GM12878 (cell line): ENCODE data around the gene HOXC9. TPM values are rescaled to one million over a fixed set of nuclear protein-coding genes. Genes with fewer than 3 reads are reported as not detected.

Experiments
- ATAC-seq: fragments of 200-7000 bp; cut with Tn5 transposase; 3 replicates; pipeline ENCODE4 v1.9.1; 2020; ENCODE audit warnings: mild to moderate bottlenecking, moderate library complexity
- BruUV-seq: library from RNA; stranded (reverse); fragments of 400-500 nt; replicated peaks from 2 replicates; lab custom pipeline; 2021; lab: Mats Ljungman, UMichigan
- CTCF ChIA-PET: fragments of 300-600 bp; sonication (Branson Sonifier 250); formaldehyde crosslinking; extraction: SDS; loops from one replicate; lab custom pipeline; 2021; ENCODE audit warnings: inconsistent platforms; lab: Yijun Ruan, JAX
- POLR2A ChIA-PET: fragments of 350-600 bp; formaldehyde crosslinking; extraction: SDS; loops from one replicate; lab custom pipeline; 2021; ENCODE audit warnings: inconsistent platforms; lab: Charles Lee
- RAD21 ChIA-PET: fragments of 300-600 bp; sonication (Branson Sonifier 250); formaldehyde crosslinking; loops from one replicate; lab custom pipeline; 2023; ENCODE audit warnings: antibody characterized with exemption; ENCODE audit not compliant: unreplicated experiment; lab: Charles Lee
- SMC1A ChIA-PET: fragments of 300-600 bp; sonication (Branson Sonifier 250); formaldehyde crosslinking; loops from one replicate; lab custom pipeline; 2023; ENCODE audit not compliant: unreplicated experiment, uncharacterized antibody; lab: Charles Lee
- DNase-seq: peaks from one replicate; pipeline ENCODE4 v3.0.0-alpha.2; 2011; ENCODE audit warnings: low read depth, low spot score
- FAIRE-seq: peaks from 3 replicates; lab custom pipeline; 2011; peaks lifted over from hg19 to GRCh38; lab: Jason Lieb, UNC
- H2AFZ ChIP-seq: 2 replicates; pipeline ENCODE4 v1.6.0; 2011; ENCODE audit warnings: low read depth, low read length, control low read depth; ENCODE audit not compliant: control insufficient read depth
- H3K27ac ChIP-seq: 2 replicates; pipeline ENCODE4 v1.5.1; 2011; ENCODE audit warnings: control low read depth; ENCODE audit not compliant: control insufficient read depth, insufficient read depth
- H3K27me3 ChIP-seq, 2 experiments: replicated peaks in 1 of 2; 2 replicates each; pipeline versions ENCODE4 v1.6.0 to v1.6.1; 2011; ENCODE audit warnings: low read length in 1 of 2; ENCODE audit not compliant: control insufficient read depth in 2 of 2, insufficient read depth in 2 of 2
- H3K36me3 ChIP-seq, 2 experiments: 2 replicates each; pipeline ENCODE4 v1.5.1; 2011; ENCODE audit warnings: low read length in 1 of 2; ENCODE audit not compliant: control insufficient read depth in 2 of 2, insufficient read depth in 2 of 2
- H3K4me1 ChIP-seq: 2 replicates; pipeline ENCODE4 v1.6.1; 2011; ENCODE audit warnings: mild to moderate bottlenecking, low read length, moderate library complexity, mixed read lengths; ENCODE audit not compliant: control insufficient read depth, insufficient read depth
- H3K4me2 ChIP-seq: 2 replicates; pipeline ENCODE4 v1.6.0; 2011; ENCODE audit warnings: control low read depth; ENCODE audit not compliant: control insufficient read depth, insufficient read depth
- H3K4me3 ChIP-seq: fragments of 200-600 bp; sonication (generic); 2 replicates; pipeline ENCODE4 v1.5.1; 2016
- H3K79me2 ChIP-seq: 2 replicates; pipeline ENCODE4 v1.6.0; 2011; ENCODE audit warnings: low read length; ENCODE audit not compliant: control insufficient read depth, insufficient read depth
- H3K9ac ChIP-seq: 2 replicates; pipeline ENCODE4 v1.8.0; 2011; ENCODE audit warnings: low read length, control low read depth, mixed read lengths; ENCODE audit not compliant: control insufficient read depth, insufficient read depth
- H3K9me3 ChIP-seq: replicated peaks from 3 replicates; pipeline ENCODE4 v1.5.1; 2011; ENCODE audit warnings: mild to moderate bottlenecking, low read length; ENCODE audit not compliant: control insufficient read depth, insufficient read depth
- H4K20me1 ChIP-seq: 2 replicates; pipeline ENCODE4 v1.6.0; 2011; ENCODE audit not compliant: control insufficient read depth, insufficient read depth
- ATF7 ChIP-seq: fragments of 450-650 bp; IDR thresholded peaks from 2 replicates; pipeline ENCODE4 v1.6.1; 2016; ENCODE audit warnings: low read depth, mild to moderate bottlenecking
- CBX5 ChIP-seq: sonication (generic); IDR thresholded peaks from 2 replicates; pipeline ENCODE4 v1.6.1; 2016; ENCODE audit warnings: low read depth, moderate library complexity, mild to moderate bottlenecking, inconsistent platforms
- CREB1 ChIP-seq: IDR thresholded peaks from 2 replicates; pipeline ENCODE4 v1.6.1; 2012; ENCODE audit warnings: low read depth, mild to moderate bottlenecking, inconsistent platforms
- EP300 ChIP-seq, 2 experiments: fragments of 150-350 bp in 1 of 2; IDR thresholded peaks; 2 replicates each; pipeline ENCODE4 v1.6.1; 2011 to 2012; ENCODE audit warnings: low read depth in 2 of 2, low read length in 2 of 2, borderline replicate concordance in 1 of 2, improper control_type of control experiment in 1 of 2, inconsistent platforms in 1 of 2; ENCODE audit not compliant: control insufficient read depth in 1 of 2
- GATAD2B ChIP-seq: fragments of 450-650 bp; conservative IDR thresholded peaks from 2 replicates; pipeline ENCODE4 v1.6.1; 2017; ENCODE audit warnings: low read depth, mild to moderate bottlenecking, moderate library complexity
- IKZF1 ChIP-seq: fragments of 450-650 bp; conservative IDR thresholded peaks from 2 replicates; pipeline ENCODE4 v1.6.1; 2017; ENCODE audit warnings: antibody characterized with exemption, mild to moderate bottlenecking
- KAT2A ChIP-seq: conservative IDR thresholded peaks from 2 replicates; pipeline ENCODE4 v1.6.1; 2011; ENCODE audit warnings: low read depth, low read length; ENCODE audit not compliant: control insufficient read depth
- SREBF1 ChIP-seq: IDR thresholded peaks from 2 replicates; pipeline ENCODE4 v1.6.1; 2012; ENCODE audit warnings: mild to moderate bottlenecking, low read length
- SUZ12 ChIP-seq: fragments of 200-600 bp; sonication (generic); IDR thresholded peaks from one replicate; pipeline ENCODE4 v1.6.1; 2018; ENCODE audit warnings: antibody characterized with exemption, mild to moderate bottlenecking; ENCODE audit not compliant: unreplicated experiment
- ZNF207 ChIP-seq: fragments of 450-650 bp; IDR thresholded peaks from 2 replicates; pipeline ENCODE4 v1.6.1; 2014; ENCODE audit warnings: antibody characterized with exemption, mild to moderate bottlenecking, borderline replicate concordance
- WGBS: methylation state at CpG from one replicate; pipeline ENCODE4 v1.1.6; 2016; ENCODE audit warnings: low lambda C conversion rate; ENCODE audit not compliant: insufficient replicate concordance, insufficient coverage; ENCODE audit errors: missing lambda C conversion rate; 5-methylcytosine and 5-hydroxymethylcytosine counted together
- in situ Hi-C: fragments of 300-500 bp; cut with MboI; formaldehyde crosslinking; loops from 9 replicates; pipeline ENCODE4 v1.14.3; 2018; ENCODE audit warnings: mixed read lengths
- intact Hi-C: fragments of 100-400 bp; cut with micrococcal nuclease; formaldehyde crosslinking; loops from one replicate; pipeline ENCODE4 v1.14.2; 2022; ENCODE audit not compliant: unreplicated experiment
- polyA plus RNA-seq, 11 experiments: library from polyadenylated mRNA; depleted of rRNA in 4 of 11; unstranded in 6 of 11; stranded (reverse) in 5 of 11; fragments of >200 nt; fragmentation: Nextera tagmentation in 4 of 11; fragmentation: Illumina TruSeq in 1 of 11; extraction: Ambion mirVana in 4 of 11; extraction: Trizol in 1 of 11; gene quantifications; 1 replicate in 1 of 11; 2 replicates in 10 of 11; pipeline versions ENCODE4 v1.2.1 to v1.2.3, GENCODE V29; 2011 to 2016; ENCODE audit warnings: inconsistent platforms in 2 of 11, missing spikeins in 2 of 11, low read depth in 1 of 11
- total RNA-seq, 4 experiments: library from RNA; depleted of rRNA in 3 of 4; stranded (reverse); fragments of >200 nt in 3 of 4; fragmentation: Illumina TruSeq in 1 of 4; extraction: Trizol in 1 of 4; gene quantifications; 2 replicates each; pipeline versions ENCODE4 v1.2.1 to v1.2.3, GENCODE V29; 2013 to 2021
- TF ChIP-seq, protein P1 (sequence below): IDR thresholded peaks from 2 replicates; pipeline ENCODE4 v1.6.1; 2012; ENCODE audit warnings: mild to moderate bottlenecking, low read depth, low read length
- TF ChIP-seq, protein P2 (sequence below): fragments of 450-650 bp; IDR thresholded peaks from 2 replicates; pipeline ENCODE4 v1.6.1; 2014; ENCODE audit warnings: mild to moderate bottlenecking
- TF ChIP-seq, protein P3 (sequence below): fragments of 450-650 bp; IDR thresholded peaks from 2 replicates; pipeline ENCODE4 v1.6.1; 2017; ENCODE audit warnings: mild to moderate bottlenecking, moderate library complexity

Gene HOXC9
- total and polyA plus RNA-seq, 10 of the 15 experiments (the other 5 are each of a cell fraction or from before 2014, with no cell fraction given), result not detected

DNA sequence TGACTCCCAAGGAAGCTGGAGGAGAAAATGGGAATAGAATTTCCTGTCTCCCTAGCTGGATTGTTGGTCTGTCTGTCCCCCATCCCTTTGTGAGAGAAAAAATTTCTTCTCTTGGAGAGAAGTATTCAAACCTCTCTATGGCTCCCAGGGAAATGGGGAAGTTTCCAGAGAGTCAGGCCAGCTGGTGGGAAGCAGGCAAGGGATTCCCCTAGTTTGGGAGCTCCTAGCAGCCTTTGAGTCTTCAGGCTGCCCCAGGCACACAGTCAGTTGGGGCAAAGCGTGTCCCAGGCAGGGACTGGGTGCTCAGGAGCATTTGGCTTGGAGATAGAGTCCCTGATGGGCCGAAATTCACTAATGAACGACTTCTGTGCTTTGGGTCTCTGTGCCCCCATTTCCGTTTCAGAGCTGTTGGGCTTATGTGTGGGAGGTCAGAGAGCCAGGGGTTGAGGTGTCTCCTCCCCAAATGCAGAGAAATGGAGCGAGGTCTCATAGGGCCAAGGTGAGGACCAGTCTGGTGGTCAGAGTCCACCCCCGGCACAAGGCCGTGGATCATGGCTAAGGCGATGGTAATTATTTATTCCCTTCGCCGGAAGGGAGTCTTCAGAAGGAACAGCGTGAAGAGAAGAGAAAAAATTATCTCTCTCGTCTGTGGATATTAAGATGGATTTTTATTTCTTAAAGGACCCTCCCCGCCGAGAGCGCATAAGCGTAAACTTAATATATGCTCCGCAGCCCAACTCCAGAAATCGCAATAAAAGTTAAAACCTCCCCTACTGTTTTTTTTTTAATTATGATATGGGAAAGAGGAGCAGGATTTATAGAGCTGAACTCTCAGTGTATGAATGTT is 6.6 kb upstream of the HOXC9 start:
- WGBS, result 45% methylated on average over 18 of the region's 18 CpGs
- POLR2A ChIA-PET, result no interaction called here
- CTCF ChIA-PET, result interaction anchor here (1.5 to 1.6 kb wide), 2 partner anchors 12 to 215 kb away, joined by 3 to 4 read pairs; no protein-coding TSS in a partner anchor
- Histone ChIP-seq H3K4me1 (peaks cover 14% of the 10 kb centered on the region), H3K79me2 (no peaks in the 10 kb centered on the region), H3K9ac (no peak overlapping the region), H2AFZ (no peak overlapping the region), H3K9me3 (no peaks in the 10 kb centered on the region), H3K4me3 (no peak overlapping the region), H3K36me3 (no peaks in the 10 kb centered on the region), H3K4me2 (no peak overlapping the region), H3K27me3 (peaks cover 28 to 53% of the 10 kb centered on the region in 2 experiments), H3K27ac (no peak overlapping the region), H4K20me1 (peaks cover 3% of the 10 kb centered on the region; the same call in 1 of the 2 replicates)
- FAIRE-seq (no peak), ATAC-seq (no peak), DNase-seq (no peak)
- no TSS peak for BruUV-seq
- in situ Hi-C loops (no loop called here), intact Hi-C loops (no loop called here)
- SMC1A ChIA-PET, result interaction anchor here (1.0 to 1.2 kb wide), 3 partner anchors 10 to 229 kb away, joined by 3 to 4 read pairs (median 3); no protein-coding TSS in a partner anchor
- RAD21 ChIA-PET, result interaction anchor here (1.1 kb wide), 1 partner anchor 213 kb away, joined by 3 read pairs; no protein-coding TSS in a partner anchor
- TF ChIP-seq ZNF207, result no peak
- no peak for TF ChIP-seq EP300 (IDR thresholded peaks at IDR 0.05; ENCODE audit: borderline replicate concordance in 1 of 2, control insufficient read depth in 1 of 2, low read depth in 2 of 2, low read length in 2 of 2)
- TF ChIP-seq, protein P1, sequence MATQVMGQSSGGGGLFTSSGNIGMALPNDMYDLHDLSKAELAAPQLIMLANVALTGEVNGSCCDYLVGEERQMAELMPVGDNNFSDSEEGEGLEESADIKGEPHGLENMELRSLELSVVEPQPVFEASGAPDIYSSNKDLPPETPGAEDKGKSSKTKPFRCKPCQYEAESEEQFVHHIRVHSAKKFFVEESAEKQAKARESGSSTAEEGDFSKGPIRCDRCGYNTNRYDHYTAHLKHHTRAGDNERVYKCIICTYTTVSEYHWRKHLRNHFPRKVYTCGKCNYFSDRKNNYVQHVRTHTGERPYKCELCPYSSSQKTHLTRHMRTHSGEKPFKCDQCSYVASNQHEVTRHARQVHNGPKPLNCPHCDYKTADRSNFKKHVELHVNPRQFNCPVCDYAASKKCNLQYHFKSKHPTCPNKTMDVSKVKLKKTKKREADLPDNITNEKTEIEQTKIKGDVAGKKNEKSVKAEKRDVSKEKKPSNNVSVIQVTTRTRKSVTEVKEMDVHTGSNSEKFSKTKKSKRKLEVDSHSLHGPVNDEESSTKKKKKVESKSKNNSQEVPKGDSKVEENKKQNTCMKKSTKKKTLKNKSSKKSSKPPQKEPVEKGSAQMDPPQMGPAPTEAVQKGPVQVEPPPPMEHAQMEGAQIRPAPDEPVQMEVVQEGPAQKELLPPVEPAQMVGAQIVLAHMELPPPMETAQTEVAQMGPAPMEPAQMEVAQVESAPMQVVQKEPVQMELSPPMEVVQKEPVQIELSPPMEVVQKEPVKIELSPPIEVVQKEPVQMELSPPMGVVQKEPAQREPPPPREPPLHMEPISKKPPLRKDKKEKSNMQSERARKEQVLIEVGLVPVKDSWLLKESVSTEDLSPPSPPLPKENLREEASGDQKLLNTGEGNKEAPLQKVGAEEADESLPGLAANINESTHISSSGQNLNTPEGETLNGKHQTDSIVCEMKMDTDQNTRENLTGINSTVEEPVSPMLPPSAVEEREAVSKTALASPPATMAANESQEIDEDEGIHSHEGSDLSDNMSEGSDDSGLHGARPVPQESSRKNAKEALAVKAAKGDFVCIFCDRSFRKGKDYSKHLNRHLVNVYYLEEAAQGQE, result no peak
- no peak for TF ChIP-seq CBX5
- TF ChIP-seq, protein P2, sequence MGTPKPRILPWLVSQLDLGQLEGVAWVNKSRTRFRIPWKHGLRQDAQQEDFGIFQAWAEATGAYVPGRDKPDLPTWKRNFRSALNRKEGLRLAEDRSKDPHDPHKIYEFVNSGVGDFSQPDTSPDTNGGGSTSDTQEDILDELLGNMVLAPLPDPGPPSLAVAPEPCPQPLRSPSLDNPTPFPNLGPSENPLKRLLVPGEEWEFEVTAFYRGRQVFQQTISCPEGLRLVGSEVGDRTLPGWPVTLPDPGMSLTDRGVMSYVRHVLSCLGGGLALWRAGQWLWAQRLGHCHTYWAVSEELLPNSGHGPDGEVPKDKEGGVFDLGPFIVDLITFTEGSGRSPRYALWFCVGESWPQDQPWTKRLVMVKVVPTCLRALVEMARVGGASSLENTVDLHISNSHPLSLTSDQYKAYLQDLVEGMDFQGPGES, result no peak
- TF ChIP-seq SREBF1, result no peak
- TF ChIP-seq, protein P3, sequence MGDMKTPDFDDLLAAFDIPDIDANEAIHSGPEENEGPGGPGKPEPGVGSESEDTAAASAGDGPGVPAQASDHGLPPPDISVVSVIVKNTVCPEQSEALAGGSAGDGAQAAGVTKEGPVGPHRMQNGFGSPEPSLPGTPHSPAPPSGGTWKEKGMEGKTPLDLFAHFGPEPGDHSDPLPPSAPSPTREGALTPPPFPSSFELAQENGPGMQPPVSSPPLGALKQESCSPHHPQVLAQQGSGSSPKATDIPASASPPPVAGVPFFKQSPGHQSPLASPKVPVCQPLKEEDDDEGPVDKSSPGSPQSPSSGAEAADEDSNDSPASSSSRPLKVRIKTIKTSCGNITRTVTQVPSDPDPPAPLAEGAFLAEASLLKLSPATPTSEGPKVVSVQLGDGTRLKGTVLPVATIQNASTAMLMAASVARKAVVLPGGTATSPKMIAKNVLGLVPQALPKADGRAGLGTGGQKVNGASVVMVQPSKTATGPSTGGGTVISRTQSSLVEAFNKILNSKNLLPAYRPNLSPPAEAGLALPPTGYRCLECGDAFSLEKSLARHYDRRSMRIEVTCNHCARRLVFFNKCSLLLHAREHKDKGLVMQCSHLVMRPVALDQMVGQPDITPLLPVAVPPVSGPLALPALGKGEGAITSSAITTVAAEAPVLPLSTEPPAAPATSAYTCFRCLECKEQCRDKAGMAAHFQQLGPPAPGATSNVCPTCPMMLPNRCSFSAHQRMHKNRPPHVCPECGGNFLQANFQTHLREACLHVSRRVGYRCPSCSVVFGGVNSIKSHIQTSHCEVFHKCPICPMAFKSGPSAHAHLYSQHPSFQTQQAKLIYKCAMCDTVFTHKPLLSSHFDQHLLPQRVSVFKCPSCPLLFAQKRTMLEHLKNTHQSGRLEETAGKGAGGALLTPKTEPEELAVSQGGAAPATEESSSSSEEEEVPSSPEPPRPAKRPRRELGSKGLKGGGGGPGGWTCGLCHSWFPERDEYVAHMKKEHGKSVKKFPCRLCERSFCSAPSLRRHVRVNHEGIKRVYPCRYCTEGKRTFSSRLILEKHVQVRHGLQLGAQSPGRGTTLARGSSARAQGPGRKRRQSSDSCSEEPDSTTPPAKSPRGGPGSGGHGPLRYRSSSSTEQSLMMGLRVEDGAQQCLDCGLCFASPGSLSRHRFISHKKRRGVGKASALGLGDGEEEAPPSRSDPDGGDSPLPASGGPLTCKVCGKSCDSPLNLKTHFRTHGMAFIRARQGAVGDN, result no peak
- TF ChIP-seq ATF7, result no peak
- no peak for TF ChIP-seq IKZF1
- TF ChIP-seq SUZ12, result no peak
- no peak for TF ChIP-seq GATAD2B
- no peak for TF ChIP-seq CREB1
- no peak for TF ChIP-seq KAT2A
